HG02588 (cell line): ENCODE data around the gene CTU2.

ENCODE experiments used
- ATAC-seq: cut with Tn5 transposase; IDR thresholded peaks from one replicate; pipeline ENCODE4 v1.9.1; 2021; ENCODE audit warnings: mild to moderate bottlenecking, moderate library complexity; ENCODE audit not compliant: unreplicated experiment

Gene CTU2

DNA sequence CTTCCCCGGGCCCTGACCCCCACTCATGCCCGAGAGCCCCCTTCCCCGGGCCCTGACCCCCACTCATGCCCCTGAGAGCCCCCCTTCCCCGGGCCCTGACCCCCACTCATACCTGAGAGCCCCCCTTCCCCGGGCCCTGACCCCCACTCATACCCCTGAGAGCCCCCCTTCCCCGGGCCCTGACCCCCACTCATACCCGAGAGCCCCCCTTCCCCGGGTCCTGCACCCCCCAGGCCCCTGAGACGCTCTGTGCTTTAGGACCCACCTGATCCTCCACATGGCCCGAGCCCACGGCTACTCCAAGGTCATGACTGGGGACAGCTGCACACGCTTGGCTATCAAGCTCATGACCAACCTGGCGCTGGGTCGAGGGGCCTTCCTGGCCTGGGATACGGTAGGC is 6.8 kb downstream of the CTU2 start:
- ATAC-seq = no peak

DNA sequence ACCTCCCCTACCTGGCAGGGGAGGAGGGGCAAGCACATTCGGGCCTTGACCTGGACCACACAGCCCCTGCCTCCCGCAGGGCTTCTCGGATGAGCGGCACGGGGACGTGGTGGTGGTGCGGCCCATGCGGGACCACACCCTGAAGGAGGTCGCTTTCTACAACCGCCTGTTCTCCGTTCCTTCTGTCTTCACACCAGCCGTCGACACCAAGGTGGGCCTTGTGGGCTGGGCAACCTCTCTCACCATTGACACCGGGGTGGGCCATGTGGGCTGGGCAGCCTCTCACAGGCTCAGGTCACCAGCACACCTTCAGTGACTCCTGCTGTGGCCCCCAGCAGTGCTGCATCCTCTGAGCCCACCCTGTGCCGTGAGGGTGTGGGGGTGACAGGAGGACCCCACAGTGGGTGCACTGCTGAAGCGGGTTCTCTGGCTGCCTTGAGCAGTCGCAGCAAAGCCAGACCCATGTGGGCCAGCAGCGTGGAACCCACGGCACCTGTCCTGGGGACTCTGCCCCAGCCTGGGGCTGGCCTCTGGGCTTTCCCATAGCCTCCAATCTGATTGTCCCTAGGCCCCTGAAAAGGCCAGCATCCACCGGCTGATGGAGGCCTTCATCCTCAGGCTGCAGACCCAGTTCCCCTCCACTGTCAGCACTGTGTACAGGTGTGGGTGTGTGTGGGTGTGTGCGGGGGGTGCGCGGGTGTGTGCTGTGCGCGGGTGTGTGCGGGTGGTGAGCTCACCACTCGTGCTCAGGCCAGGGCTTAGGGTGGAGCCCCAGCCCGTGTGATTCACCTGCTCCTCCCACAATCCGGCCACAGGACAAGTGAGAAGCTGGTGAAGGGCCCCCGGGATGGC is 7.5 kb downstream of the CTU2 start:
- no peak for ATAC-seq

DNA sequence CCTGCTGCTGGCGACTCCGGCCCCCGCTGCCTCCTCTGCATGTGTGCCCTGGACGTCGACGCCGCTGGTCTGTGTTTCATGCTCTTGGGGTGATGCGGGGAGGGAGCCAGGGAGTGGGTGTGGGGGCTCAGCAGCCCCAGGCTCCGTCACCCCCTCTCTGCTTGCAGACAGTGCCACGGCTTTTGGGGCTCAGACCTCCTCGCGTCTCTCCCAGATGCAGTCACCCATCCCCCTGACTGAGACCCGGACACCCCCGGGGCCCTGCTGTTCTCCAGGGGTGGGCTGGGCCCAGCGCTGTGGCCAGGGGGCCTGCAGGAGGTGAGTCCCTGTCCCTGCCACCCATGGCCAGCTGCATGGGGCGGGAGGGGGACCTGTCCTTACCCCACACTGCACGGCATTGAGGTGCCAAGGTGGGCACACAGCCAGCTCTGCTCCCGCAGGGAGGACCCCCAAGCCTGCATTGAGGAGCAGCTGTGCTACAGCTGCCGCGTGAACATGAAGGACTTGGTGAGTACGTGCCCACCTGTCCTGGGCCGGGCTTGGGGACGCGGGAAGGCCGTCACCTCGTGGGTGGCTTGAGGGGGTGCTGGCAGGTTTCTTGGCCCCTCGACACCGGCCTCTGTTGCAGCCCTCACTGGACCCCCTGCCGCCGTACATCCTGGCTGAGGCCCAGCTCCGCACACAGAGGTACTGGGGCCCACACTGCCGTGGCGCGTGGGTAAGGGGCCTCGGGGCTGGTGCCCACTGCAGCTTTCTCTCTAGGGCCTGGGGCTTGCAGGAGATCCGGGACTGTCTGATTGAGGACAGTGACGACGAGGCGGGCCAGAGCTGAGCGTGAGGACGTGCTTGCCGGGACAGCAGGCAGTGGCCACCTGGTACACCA is 8.4 kb downstream of the CTU2 start:
- no peak for ATAC-seq

DNA sequence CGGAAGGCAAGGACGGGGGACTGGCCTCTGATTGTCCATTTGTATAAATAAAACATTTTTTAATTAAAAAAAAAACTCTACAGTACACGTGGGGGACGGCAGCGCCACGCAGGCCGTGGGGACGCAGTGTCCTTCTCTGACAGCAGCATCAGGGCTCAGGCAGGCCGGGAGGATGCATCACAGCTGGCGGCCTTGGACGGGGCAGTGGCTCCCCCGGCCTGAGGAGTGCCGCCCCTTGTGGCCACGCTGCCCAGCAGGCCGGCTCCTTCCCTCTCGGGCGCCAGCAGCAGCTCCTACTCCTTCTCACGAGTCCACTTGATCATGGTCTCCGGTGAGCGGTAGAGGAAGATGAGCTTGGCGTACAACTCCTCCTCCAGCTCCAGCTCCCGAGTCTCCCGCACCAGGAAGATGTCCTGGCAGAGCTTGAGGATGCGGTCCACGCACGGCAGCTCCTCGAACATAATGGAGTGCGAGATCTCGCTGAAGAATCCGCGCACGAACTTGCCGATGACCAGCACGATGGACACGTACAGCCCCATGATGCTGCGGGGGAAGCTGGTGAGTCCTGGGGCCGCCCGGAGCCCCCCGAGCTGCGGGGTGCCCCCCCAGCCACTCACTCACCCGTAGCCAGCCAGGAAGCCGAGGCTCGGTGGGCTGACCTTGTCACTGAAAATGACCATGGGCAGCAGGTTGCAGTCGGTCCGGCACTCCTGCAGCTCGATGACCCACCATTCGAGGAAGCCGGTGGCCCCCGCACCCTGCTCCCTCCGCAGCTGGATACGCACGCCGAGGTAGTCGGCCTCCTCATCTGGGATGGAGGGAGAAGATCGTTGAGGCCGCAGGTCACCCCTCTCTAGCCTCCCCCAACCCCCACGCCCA is 9.2 kb downstream of the CTU2 start:
- no peak for ATAC-seq

DNA sequence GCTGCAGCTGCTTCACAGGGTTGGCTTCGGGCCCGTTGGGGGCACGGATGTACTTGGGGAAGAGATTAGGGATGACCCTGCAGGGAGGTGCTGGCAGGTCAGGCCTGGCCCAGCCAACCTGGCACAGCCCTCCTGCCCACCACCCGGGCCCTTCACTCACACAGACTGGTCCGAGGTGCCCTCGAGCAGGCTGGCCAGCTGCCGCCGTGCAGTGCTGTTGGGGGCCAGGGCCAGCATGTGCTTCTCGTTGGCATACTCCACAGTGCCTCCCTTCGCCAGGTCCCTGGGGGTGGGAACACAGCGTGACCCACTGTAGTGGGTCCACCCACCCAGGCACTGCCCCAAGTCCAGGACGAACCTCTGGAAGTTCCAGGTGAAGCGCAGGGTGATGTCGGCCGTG is 9.9 kb downstream of the CTU2 start:
- ATAC-seq = no peak

GRCh38 chr16:88716601-88717001 is 10.3 kb downstream of the CTU2 start:
- ATAC-seq = no peak

DNA sequence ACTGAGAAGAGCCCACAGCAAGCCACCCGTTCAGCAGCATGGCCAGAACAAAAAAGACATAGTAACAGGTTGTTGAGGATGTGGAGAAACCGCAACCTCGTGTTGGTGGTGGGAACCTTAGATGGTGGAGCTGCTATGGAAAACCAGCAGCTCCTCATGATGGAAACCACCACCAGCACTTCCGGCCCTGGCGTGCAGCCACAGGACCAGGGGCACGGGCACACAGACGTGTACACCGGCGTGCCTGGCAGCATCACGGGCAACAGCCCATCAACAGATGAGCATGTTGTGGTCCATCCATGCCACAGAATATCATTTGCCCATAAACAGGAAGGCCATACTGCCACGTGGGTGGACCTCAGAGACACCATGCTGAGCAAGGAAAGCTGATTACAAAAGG is 11.9 kb downstream of the CTU2 start:
- no peak for ATAC-seq

GRCh38 chr16:88719267-88719932 is 13.1 kb downstream of the CTU2 start:
- no peak for ATAC-seq

DNA sequence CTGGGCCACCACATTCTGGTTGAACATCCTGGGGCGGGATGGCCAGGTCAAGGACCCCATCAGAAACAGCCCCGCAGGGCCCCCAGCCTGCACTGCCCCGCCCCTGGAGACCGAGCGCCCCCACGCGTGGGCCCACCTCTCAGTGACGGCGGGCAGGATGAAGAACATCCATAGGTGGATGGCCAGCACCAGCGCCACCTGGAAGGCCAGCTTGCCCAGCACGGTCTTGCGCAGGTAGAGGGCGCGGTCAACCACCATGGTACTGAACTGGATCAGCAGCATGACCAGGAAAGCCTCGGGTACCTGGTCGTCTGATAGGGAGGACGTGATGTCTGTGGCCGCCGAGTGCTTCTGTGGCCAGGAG is 13.6 kb downstream of the CTU2 start:
- ATAC-seq = no peak

DNA sequence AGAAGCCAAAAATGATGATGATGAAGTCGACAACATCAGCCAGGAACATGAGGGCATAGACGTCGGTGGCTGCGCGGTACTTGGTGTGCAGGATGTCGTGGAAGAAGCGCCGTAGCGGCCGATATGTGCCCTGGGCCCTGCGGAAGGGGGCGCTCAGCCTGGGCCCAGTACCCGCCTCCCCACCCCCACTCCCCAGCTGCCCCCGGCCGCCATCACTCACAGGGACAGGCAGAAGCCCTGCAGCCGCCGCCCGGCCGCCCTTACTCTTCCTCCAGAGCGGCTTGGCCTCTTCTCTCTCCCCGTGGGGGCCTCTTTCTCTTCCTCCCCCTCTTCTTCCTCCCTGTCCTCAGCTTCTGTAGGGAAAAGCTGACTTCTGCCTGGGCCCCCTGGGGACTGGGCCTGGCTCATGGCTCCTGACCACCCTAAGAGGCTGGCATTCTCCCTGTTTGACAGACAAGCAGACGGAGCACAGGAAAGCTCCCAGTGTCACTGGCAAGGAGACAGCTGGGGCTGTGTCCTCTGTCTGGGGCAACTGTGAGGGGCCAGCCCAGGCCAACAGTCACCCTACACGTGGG is 14.2 kb downstream of the CTU2 start:
- no peak for ATAC-seq

DNA sequence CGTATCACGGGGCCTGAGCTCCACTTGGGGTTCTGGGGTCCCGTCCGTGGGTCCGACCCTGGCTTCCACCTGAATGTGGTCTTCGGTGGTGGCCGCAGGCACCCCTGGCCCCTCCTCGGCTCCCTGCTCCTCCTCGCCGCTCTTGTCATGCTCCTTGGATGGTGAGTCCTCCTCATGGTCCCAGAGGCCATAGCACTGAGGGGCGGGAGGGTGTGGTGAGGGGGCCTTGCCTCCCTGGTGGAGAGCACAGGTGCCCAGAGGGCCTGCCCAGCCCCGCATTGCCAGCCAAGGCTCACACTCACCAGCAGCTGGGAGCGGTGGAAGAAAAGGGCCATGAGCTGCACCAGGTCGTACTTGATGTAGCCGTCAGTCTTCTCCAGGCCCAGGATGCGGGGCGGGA is 14.9 kb downstream of the CTU2 start:
- ATAC-seq = no peak

DNA sequence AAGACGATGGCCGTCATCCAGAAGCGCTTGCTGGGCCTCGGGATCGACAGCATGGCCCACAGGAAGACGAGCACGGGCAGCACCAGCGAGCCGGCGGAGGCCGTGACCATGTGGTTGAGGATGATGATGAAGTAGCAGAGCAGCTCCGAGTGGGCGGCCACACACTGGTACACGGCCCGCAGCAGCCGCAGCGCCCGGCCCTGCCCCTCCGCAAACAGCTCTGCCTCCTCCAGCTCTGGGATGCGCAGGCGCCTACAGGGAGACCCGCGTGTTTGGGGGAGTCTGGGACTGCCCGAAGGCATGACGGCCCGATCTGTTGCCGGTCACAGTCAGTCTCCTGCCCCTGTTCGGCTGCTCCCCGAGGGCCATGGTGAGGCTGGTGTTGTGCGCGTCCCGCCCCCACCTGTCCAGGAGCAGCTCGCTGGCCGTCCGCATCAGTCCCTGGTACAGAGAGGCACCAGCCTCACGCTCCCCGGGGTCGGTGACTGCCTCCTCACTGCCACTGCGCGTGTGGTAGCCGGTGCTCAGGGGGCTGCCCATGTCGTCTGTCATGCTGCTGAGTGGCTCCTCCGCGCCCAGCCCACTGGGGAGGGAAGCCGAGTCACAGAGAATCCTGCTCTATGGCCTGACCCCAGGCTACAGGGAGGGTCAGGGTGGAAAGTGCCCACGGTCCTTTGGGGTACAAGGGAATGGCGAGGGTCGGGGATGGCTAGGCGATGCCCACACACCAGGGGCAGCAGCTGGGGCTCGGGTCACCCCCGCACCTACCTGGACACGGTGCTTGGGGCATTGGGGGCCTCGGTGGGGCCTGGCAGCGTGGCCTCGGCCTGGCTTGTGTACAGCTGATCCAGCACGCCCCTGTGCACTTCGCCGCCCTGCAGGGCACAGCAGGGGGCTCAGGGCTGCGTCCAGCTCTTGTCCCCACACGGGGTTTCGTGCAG is 15.8 kb downstream of the CTU2 start:
- no peak for ATAC-seq

DNA sequence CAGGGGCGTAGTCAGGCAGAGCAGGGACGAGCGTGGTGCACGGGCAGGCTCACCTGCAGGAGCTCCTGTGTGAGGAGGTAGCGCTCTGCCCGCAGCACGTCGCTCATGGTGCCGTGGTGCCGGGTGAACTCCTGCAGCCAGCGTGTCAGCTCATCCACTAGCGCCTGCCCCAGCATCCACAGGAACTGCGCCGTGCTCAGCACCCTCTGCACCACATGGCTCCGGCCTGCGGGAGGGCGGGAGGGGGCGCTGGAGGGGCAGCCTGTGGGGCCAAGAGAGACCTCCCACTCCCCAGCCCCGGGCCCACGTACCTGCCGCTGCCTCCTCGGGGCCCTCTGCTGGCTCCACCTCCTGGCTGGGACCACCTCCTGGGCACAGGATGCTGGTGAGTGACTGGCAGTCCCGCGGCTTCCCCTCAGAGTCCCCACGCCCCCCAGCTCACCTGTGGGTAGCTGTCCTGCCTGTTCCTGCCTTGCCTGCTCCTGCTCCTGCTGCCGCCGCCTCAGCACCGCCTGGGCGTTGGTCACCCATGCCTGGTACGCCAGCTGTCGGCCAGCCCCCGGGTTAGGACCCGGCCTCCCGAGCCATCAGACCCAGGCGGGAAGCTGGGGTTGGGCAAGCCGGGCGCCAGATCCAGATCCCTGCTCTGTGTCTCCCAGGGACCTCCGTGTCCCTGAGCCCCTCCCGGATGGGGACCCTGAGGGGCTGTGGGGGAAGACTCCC is 16.6 kb downstream of the CTU2 start:
- no peak for ATAC-seq

GRCh38 chr16:88723507-88723887 is 17.2 kb downstream of the CTU2 start:
- no peak for ATAC-seq

- ATAC-seq = no peak
These were observed 17.6 kb downstream of the CTU2 start for GRCh38 chr16:88723911-88724310.

DNA sequence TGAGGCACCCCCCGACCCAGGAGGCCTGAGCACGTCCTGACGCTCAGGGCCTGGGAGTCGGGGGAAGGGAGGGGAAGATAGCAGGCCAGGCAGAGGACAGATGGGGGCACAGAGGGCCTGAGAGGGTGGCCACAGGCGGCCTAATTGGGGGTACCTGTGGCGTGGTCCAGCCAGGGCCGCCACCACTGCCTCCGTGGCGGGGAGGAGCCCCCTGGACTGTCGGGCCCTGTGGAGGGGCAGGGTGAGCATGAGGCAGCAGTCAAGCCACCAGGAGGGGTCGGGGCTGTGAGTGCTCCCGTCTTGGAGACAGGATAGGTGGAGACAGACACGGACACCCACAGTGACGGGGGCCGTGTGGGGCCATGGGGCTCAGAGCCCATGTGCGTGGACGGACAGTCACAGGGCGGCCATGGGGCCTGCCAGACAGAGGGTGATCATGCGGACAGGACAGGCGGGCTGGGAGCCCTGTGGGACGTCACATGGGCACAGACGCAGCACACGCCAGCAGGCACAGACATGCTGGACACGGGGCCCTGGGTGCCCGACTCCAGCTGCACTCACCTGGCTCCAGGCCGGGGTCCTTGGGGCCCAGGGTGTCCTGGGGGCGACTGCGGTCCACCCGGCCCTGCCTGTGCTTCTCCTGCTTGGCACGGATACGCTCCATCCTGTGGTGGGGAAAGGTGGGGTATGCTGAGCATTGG is 18.7 kb downstream of the CTU2 start:
- no peak for ATAC-seq

DNA sequence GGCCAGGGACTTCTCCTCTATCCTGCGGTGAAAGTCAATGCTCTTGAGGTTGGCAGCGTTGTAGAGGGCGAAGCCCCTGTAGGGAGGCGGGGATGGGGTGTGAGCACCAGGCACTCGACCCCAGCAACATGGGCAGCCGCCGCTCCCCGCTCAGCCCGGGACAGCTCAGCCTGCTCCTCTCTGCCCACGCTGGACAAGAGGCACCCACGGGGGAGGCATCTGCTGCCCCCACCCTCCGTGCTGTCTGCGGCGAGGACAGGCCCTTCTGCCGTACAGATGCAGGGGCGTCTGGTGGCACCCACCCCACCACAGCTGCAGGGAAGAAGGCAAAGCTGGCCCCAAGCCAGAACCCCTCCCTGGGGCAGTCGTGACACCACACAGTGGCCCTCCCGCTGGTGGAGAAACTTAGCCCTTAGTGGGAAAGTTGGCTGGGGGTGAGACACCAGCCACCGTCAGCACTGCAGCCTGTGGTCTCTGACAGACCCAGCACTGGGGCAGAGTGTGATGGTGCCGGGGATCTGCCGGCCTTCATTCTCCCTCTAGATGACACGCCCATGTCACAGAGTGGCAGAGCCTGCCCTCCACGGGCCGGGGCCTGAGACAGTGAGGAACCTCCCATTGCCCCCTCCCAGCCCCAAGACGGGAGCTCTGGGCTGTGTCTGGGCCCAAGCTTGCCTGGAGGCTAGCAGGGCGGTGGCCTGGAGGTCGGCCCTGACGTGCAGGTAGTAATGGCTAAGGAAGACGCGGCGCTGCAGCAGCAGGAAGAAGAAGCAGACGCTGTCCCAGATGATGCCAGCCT is 19.5 kb downstream of the CTU2 start:
- ATAC-seq = no peak
